ENCODE measurements around the gene PRKRIP1. TPM values are rescaled to one million over a fixed set of nuclear protein-coding genes. Genes with fewer than 3 reads are reported as not detected.

PRKRIP1 gene
- polyA plus RNA-seq, 1 donor (not counting 4 experiments of a cell fraction or from before 2014, with no cell fraction given), result 12.5 TPM

DNA sequence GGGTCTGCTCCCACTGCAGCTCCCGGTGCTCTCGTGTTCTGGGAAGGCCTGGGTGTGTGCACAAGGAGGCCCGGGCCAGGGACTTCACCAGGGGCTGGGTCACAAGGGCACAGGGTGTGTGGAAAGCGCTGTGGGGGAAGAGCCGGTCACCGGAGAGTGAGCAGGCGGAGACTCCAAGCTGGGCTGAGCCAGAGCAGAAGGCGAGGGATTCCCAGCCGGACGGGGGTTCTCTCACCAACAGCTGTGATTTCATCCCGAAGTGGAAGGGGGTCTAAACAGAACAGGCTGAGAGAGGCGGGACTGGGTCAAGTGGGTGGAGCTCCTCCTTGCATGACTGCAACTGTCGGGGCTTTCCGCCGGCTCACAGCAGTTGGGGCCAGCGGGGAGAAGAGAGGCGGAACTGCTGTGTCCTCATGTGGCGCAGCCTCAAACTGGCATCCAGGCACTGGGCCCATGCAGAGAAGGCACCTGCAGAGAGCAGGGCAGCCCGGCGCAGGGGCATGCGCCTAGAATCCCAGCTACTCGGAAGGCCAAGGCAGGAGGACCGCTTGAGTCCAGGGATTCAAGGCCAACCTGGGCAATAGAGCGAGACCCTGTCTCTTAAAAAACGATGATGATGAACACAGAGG lies 29.6 kb downstream of the PRKRIP1 start:
- H3K4me2 ChIP-seq (ENCODE audit: control insufficient read depth, extremely low read depth, insufficient read depth, low read depth, low read length), result no peak overlapping the region
- H3K36me3 ChIP-seq (ENCODE audit: control insufficient read depth in 2 of 2, extremely low read depth in 1 of 2, insufficient read depth in 2 of 2, low read length in 2 of 2), result peaks cover 12 to 21% of the 10 kb centered on the region in 2 experiments
- no peak for FAIRE-seq
- H3K27me3 ChIP-seq (ENCODE audit: control insufficient read depth, extremely low read depth, insufficient read depth, low read length), result no peaks in the 10 kb centered on the region
- H3K9me1 ChIP-seq (ENCODE audit: control insufficient read depth, extremely low read depth, insufficient read depth, low read length), result no peaks in the 10 kb centered on the region
- no peak overlapping the region for H3K27ac ChIP-seq (ENCODE audit: control insufficient read depth, insufficient read depth, low read length)
- H3K4me3 ChIP-seq (ENCODE audit: control insufficient read depth in 2 of 3, extremely low read depth in 1 of 3, insufficient read depth in 2 of 3, low read depth in 1 of 3, low read length in 3 of 3), result no peak overlapping the region
- no peaks in the 10 kb centered on the region for H3K79me2 ChIP-seq (ENCODE audit: control insufficient read depth, insufficient read depth, low read length)
- H4K20me1 ChIP-seq (ENCODE audit: control insufficient read depth, extremely low read depth, insufficient read depth, low read length), result no peaks in the 10 kb centered on the region
- no peak for DNase-seq (ENCODE audit: low read depth, low spot score)
- no peak for TF ChIP-seq EZH2 (IDR thresholded peaks at IDR 0.05; ENCODE audit: low read length)
- TF ChIP-seq, protein P1, sequence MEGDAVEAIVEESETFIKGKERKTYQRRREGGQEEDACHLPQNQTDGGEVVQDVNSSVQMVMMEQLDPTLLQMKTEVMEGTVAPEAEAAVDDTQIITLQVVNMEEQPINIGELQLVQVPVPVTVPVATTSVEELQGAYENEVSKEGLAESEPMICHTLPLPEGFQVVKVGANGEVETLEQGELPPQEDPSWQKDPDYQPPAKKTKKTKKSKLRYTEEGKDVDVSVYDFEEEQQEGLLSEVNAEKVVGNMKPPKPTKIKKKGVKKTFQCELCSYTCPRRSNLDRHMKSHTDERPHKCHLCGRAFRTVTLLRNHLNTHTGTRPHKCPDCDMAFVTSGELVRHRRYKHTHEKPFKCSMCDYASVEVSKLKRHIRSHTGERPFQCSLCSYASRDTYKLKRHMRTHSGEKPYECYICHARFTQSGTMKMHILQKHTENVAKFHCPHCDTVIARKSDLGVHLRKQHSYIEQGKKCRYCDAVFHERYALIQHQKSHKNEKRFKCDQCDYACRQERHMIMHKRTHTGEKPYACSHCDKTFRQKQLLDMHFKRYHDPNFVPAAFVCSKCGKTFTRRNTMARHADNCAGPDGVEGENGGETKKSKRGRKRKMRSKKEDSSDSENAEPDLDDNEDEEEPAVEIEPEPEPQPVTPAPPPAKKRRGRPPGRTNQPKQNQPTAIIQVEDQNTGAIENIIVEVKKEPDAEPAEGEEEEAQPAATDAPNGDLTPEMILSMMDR (optimal IDR thresholded peaks at IDR 0.05 in 1 of 3, IDR thresholded peaks at IDR 0.05 in 1 of 3, conservative IDR thresholded peaks at IDR 0.05 in 1 of 3; ENCODE audit: extremely low read depth in 1 of 3, insufficient read depth in 2 of 3, low read length in 3 of 3), result no peak
- no peak overlapping the region for H3K9ac ChIP-seq (ENCODE audit: control insufficient read depth, extremely low read depth, insufficient read depth, low read length)
- no peaks in the 10 kb centered on the region for H3K9me3 ChIP-seq (ENCODE audit: control insufficient read depth, low read depth, low read length)
- H3K4me1 ChIP-seq (ENCODE audit: control insufficient read depth, extremely low read depth, insufficient read depth, low read length), result peaks cover 2% of the 10 kb centered on the region
- dilution Hi-C loops (cut with MboI; ENCODE audit: extremely low pct_ligation_motif_present, low sequenced_read_pairs), result no loop called here
- no peak overlapping the region for H2AFZ ChIP-seq (ENCODE audit: control insufficient read depth, low read length)

DNA sequence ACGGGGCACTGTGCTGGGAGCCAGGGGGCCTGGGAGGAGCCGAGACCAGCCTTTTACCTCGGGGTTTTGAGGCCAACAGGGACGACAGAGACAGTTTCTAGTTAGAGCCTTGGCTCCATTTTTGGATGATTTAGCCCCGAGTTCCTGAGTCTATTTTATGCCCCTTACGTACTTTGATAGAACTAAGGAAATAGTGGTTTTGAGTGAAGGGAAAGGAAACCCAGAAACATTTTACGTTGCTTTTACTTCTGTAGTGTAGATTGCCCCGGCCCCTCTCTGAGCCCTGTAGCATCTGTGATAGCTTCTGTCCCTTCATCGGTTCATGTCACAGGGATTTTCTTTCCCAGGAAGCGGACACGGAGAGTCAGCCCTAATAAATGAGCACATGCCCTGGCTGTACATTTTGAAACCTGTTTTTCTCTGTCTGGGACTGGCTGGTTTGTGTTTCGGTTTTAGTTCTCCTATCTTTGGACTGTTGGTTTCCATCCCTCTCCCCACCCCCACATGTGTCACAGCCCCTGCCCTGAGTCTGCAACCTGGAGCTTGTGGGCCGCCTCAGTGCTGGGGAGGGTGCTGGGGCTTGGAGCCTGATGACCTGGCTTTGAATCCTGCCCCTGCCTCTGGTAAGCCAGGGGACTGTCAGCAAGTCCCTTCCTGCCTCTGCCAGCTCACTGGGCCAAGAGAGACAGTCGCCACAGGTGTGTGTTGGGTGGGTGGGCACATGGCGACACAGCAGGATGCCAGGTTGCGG lies 30.3 kb downstream of the PRKRIP1 start:
- DNase-seq (ENCODE audit: low read depth, low spot score) (no peak), FAIRE-seq (no peak)
- H3K4me3 ChIP-seq (ENCODE audit: control insufficient read depth in 2 of 3, extremely low read depth in 1 of 3, insufficient read depth in 2 of 3, low read depth in 1 of 3, low read length in 3 of 3), result no peak overlapping the region
- H2AFZ ChIP-seq (ENCODE audit: control insufficient read depth, low read length), result no peak overlapping the region
- H3K27me3 ChIP-seq (ENCODE audit: control insufficient read depth, extremely low read depth, insufficient read depth, low read length), result no peaks in the 10 kb centered on the region
- H3K9me3 ChIP-seq (ENCODE audit: control insufficient read depth, low read depth, low read length), result no peaks in the 10 kb centered on the region
- H3K4me1 ChIP-seq (ENCODE audit: control insufficient read depth, extremely low read depth, insufficient read depth, low read length), result peaks cover 6% of the 10 kb centered on the region
- H3K79me2 ChIP-seq (ENCODE audit: control insufficient read depth, insufficient read depth, low read length), result no peaks in the 10 kb centered on the region
- H3K27ac ChIP-seq (ENCODE audit: control insufficient read depth, insufficient read depth, low read length), result no peak overlapping the region
- peaks cover 7 to 18% of the 10 kb centered on the region in 2 experiments for H3K36me3 ChIP-seq (ENCODE audit: control insufficient read depth in 2 of 2, extremely low read depth in 1 of 2, insufficient read depth in 2 of 2, low read length in 2 of 2)
- no peak overlapping the region for H3K4me2 ChIP-seq (ENCODE audit: control insufficient read depth, extremely low read depth, insufficient read depth, low read depth, low read length)
- TF ChIP-seq EZH2 (IDR thresholded peaks at IDR 0.05; ENCODE audit: low read length), result no peak
- TF ChIP-seq, protein P1 (optimal IDR thresholded peaks at IDR 0.05 in 1 of 3, IDR thresholded peaks at IDR 0.05 in 1 of 3, conservative IDR thresholded peaks at IDR 0.05 in 1 of 3; ENCODE audit: extremely low read depth in 1 of 3, insufficient read depth in 2 of 3, low read length in 3 of 3), result no peak
- no peaks in the 10 kb centered on the region for H4K20me1 ChIP-seq (ENCODE audit: control insufficient read depth, extremely low read depth, insufficient read depth, low read length)
- no peak overlapping the region for H3K9ac ChIP-seq (ENCODE audit: control insufficient read depth, extremely low read depth, insufficient read depth, low read length)
- H3K9me1 ChIP-seq (ENCODE audit: control insufficient read depth, extremely low read depth, insufficient read depth, low read length), result no peaks in the 10 kb centered on the region
- dilution Hi-C loops (cut with MboI; ENCODE audit: extremely low pct_ligation_motif_present, low sequenced_read_pairs), result no loop called here
